ENCODE results near the gene GTF2A1L. TPM values are rescaled to one million over a fixed set of nuclear protein-coding genes. Genes with fewer than 3 reads are reported as not detected.

GTF2A1L gene
- total RNA-seq, 2 donors from 2014 or later: 1.5 TPM; not detected in 1

DNA sequence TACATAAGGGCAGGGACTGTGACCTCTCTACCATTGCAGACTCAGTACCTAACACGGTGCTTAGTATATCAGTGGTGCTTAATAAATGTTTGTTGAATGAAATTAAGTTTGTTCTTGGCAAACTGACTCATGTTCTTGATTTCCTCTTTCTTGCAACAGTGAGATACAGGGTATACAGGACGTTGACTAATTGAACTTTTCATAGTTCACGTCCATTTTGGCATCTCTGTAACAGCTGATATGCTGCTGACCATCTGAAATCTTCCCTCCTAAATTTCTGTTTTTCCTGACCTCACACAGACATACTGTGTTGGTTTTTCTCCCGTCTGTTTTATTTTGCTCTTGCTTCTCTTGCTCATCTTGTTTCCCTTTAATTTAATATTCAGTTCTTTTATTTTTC is 93.7 kb downstream of the GTF2A1L start:
- Histone ChIP-seq H3K4me3 (no peak overlapping the region), H3K27ac (no peak overlapping the region), H3K27me3 (no peaks in the 10 kb centered on the region), H3K36me3 (no peaks in the 10 kb centered on the region), H3K9ac (ENCODE audit: low read depth in 2 of 2, low read length in 2 of 2) (no peak overlapping the region), H3K4me1 (peaks cover 4% of the 10 kb centered on the region), H3K9me3 (no peaks in the 10 kb centered on the region)
- TF ChIP-seq, protein P1, sequence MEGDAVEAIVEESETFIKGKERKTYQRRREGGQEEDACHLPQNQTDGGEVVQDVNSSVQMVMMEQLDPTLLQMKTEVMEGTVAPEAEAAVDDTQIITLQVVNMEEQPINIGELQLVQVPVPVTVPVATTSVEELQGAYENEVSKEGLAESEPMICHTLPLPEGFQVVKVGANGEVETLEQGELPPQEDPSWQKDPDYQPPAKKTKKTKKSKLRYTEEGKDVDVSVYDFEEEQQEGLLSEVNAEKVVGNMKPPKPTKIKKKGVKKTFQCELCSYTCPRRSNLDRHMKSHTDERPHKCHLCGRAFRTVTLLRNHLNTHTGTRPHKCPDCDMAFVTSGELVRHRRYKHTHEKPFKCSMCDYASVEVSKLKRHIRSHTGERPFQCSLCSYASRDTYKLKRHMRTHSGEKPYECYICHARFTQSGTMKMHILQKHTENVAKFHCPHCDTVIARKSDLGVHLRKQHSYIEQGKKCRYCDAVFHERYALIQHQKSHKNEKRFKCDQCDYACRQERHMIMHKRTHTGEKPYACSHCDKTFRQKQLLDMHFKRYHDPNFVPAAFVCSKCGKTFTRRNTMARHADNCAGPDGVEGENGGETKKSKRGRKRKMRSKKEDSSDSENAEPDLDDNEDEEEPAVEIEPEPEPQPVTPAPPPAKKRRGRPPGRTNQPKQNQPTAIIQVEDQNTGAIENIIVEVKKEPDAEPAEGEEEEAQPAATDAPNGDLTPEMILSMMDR (IDR thresholded peaks at IDR 0.05): no peak
- DNase-seq: no peak
- intact Hi-C loops (cut with DNase I): no loop called here

DNA sequence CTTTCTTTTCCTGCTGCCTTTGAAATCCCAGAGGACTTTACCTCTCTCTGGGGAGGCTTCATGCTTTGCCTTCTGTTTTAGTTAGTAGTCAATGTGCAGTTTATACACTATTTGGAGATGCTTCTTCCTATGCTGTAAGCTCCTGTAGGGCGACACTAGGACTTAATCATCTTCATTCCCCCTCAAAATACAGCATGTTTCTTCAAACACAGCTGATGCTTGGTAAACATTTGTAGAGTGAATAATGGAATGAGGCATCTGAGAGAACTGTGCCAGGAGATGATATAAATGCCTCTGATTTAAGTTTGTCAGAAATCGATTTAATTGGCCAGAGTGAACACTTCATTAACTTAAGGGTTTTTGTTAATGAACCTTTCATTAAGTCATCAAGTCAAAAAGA is 94.5 kb downstream of the GTF2A1L start:
- Histone ChIP-seq H3K27me3 (no peaks in the 10 kb centered on the region), H3K9ac (ENCODE audit: low read depth in 2 of 2, low read length in 2 of 2) (no peak overlapping the region), H3K4me1 (peaks cover 4% of the 10 kb centered on the region), H3K4me3 (no peak overlapping the region), H3K27ac (no peak overlapping the region), H3K9me3 (no peaks in the 10 kb centered on the region), H3K36me3 (no peaks in the 10 kb centered on the region)
- intact Hi-C loops (cut with DNase I): no loop called here
- DNase-seq: no peak
- TF ChIP-seq, protein P1 (IDR thresholded peaks at IDR 0.05): no peak

DNA sequence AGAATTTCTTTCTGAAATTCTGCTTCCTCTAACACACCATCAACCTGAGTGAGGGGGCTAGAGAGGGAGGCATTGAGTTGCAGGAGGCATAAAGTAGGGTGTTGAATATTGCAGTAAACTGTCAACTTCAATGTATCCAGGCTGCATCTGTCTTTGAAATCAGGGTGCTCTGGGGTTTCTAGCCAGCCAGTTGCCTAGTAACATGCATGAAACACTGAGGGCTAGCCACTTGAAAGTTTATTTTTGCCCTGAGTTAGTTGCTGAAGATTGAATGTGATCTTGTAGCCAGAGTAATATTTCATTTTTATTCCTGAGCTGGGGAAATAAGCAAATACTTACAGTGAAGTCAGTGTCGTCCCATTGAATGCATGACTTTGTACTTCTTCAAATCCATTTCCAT is 96.0 kb downstream of the GTF2A1L start:
- no peaks in the 10 kb centered on the region for H3K36me3 ChIP-seq
- H3K9me3 ChIP-seq: no peaks in the 10 kb centered on the region
- no peak overlapping the region for H3K4me3 ChIP-seq
- no peak for DNase-seq
- no peaks in the 10 kb centered on the region for H3K27me3 ChIP-seq
- H3K27ac ChIP-seq: no peak overlapping the region
- no peak overlapping the region for H3K9ac ChIP-seq (ENCODE audit: low read depth in 2 of 2, low read length in 2 of 2)
- intact Hi-C loops (cut with DNase I): no loop called here
- TF ChIP-seq, protein P1 (IDR thresholded peaks at IDR 0.05): no peak
- peaks cover 4% of the 10 kb centered on the region for H3K4me1 ChIP-seq

DNA sequence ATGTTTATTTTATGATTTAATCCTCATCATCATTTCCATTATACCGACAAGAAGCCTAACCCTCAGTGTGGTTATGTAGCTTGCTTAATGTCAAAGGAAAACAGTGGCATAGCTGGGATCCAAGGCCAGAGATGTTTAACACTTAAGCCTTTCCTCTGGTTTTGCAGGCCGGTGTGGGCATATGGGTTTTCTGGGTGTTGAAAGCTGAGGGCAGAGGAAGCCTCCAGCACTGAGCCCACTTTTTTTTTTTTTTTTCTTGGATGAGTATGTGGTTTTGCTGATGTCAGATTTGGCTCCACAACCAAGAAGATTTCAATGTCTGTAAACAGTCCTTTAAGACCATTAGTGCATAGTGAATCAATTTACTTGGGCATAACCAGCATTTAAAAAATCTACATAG is 96.6 kb downstream of the GTF2A1L start:
- TF ChIP-seq, protein P1 (IDR thresholded peaks at IDR 0.05): no peak
- intact Hi-C loops (cut with DNase I): no loop called here
- no peak overlapping the region for H3K27ac ChIP-seq
- H3K4me1 ChIP-seq: peaks cover 4% of the 10 kb centered on the region
- no peaks in the 10 kb centered on the region for H3K36me3 ChIP-seq
- no peak overlapping the region for H3K9ac ChIP-seq (ENCODE audit: low read depth in 2 of 2, low read length in 2 of 2)
- no peak overlapping the region for H3K4me3 ChIP-seq
- no peaks in the 10 kb centered on the region for H3K27me3 ChIP-seq
- no peaks in the 10 kb centered on the region for H3K9me3 ChIP-seq
- no peak for DNase-seq

DNA sequence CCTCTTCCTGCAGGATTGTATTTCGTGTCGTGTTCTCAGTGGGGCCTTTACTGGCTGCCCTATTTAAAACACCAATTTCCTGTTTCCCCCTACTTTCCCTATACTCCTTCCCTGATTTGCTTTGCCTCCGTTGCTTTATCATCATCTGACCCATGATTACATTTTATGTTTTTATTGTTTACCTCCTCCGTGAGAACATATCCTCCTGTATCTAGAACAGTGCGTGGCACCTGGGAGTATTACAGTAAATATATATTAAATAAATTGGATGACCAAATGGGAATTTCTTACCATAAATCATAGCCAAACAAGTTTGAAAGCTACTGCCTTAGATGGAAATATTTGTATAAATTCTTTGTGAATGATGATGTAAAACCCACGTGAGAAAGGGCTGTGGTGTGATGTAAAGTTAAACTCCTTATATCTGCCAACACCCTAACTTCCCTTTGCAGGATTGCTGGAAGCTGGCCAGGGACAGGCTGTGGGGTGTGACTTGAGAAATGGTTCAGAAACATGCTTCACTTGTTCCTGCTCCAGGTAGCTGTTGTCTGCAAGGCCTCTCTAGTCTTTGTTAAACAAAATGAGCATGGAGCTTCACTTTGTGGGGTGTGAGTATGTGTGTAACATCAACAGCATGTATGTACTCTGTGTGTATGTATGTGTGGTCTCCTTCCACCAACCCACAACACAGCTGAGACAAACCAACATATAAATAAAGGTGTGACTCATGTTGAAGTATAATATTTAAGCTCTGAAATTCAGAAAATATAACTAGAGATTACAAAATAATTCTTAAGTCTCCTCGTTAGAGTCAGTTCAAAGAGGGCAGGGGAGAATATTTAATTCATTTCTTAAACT is 97.6 kb downstream of the GTF2A1L start:
- Histone ChIP-seq H3K4me3 (no peak overlapping the region), H3K9me3 (no peaks in the 10 kb centered on the region), H3K27me3 (no peaks in the 10 kb centered on the region), H3K27ac (peak overlapping the region; percentile 30), H3K36me3 (no peaks in the 10 kb centered on the region), H3K9ac (ENCODE audit: low read depth in 2 of 2, low read length in 2 of 2) (no peak overlapping the region), H3K4me1 (peaks cover 4% of the 10 kb centered on the region)
- peak; percentile 91 for DNase-seq
- intact Hi-C loops (cut with DNase I): no loop called here
- TF ChIP-seq, protein P1 (IDR thresholded peaks at IDR 0.05): no peak
